Liver (tissue), 9 donors: Measurements from ENCODE around the gene POLR3C. TPM values are rescaled to one million over a fixed set of nuclear protein-coding genes. Genes with fewer than 3 reads are reported as not detected.

Source experiments
- DNase-seq: peaks from one replicate; pipeline ENCODE4 v3.0.0-alpha.2; 2017; ENCODE audit warnings: low spot score
- H3K27ac ChIP-seq, 2 donors: one replicate each; pipeline ENCODE4 v1.7.0; 2013; ENCODE audit warnings: inconsistent platforms in 2 of 2, low read length in 2 of 2, control low read depth in 1 of 2, low read depth in 1 of 2, mild to moderate bottlenecking in 1 of 2
- H3K27me3 ChIP-seq, 4 donors: one replicate each; pipeline versions ENCODE4 v1.6.1 to v1.7.0; 2013; ENCODE audit warnings: low read length in 3 of 4, inconsistent platforms in 1 of 4, mild to moderate bottlenecking in 1 of 4, moderate library complexity in 1 of 4; ENCODE audit not compliant: control insufficient read depth in 4 of 4, insufficient read depth in 4 of 4
- H3K36me3 ChIP-seq, 4 donors: one replicate each; pipeline versions ENCODE4 v1.6.1 to v1.7.0; 2013; ENCODE audit warnings: low read length in 3 of 4, mild to moderate bottlenecking in 3 of 4, low read depth in 1 of 4, moderate library complexity in 1 of 4; ENCODE audit not compliant: control insufficient read depth in 4 of 4, insufficient read depth in 3 of 4
- H3K4me1 ChIP-seq, 4 donors: one replicate each; pipeline versions ENCODE4 v1.6.1 to v1.7.0; 2013; ENCODE audit warnings: low read length in 3 of 4, mild to moderate bottlenecking in 3 of 4, moderate library complexity in 1 of 4; ENCODE audit not compliant: control insufficient read depth in 4 of 4, insufficient read depth in 4 of 4
- H3K4me3 ChIP-seq, 3 donors: one replicate each; pipeline versions ENCODE4 v1.6.1 to v1.7.0; 2013; ENCODE audit warnings: low read length in 3 of 3, control low read depth in 1 of 3, low read depth in 1 of 3, mild to moderate bottlenecking in 1 of 3
- H3K9ac ChIP-seq, 2 donors: one replicate each; pipeline ENCODE4 v1.7.0; 2013; ENCODE audit warnings: low read length in 2 of 2, mild to moderate bottlenecking in 2 of 2, moderate library complexity in 2 of 2, control low read depth in 1 of 2, low read depth in 1 of 2
- H3K9me3 ChIP-seq, 4 donors: one replicate each; pipeline versions ENCODE4 v1.6.1 to v1.7.0; 2013; ENCODE audit warnings: low read length in 3 of 4; ENCODE audit not compliant: control insufficient read depth in 4 of 4
- EGR1 ChIP-seq, 2 donors: IDR thresholded peaks; 2 replicates each; pipeline ENCODE4 v1.6.1; 2016 to 2018; ENCODE audit warnings: antibody characterized with exemption in 2 of 2, low read depth in 2 of 2
- FOXA1 ChIP-seq: IDR thresholded peaks from 2 replicates; pipeline ENCODE4 v1.6.1; 2016; ENCODE audit warnings: antibody characterized with exemption
- FOXA2 ChIP-seq: IDR thresholded peaks from 2 replicates; pipeline ENCODE4 v1.6.1; 2016; ENCODE audit warnings: antibody characterized with exemption
- GABPA ChIP-seq, 2 donors: IDR thresholded peaks in 1 of 2; conservative IDR thresholded peaks in 1 of 2; 2 replicates each; pipeline ENCODE4 v1.6.1; 2016; ENCODE audit warnings: antibody characterized with exemption in 2 of 2, mild to moderate bottlenecking in 1 of 2, moderate library complexity in 1 of 2
- HNF4A ChIP-seq, 2 donors: conservative IDR thresholded peaks; 2 replicates each; pipeline ENCODE4 v1.6.1; 2016; ENCODE audit warnings: antibody characterized with exemption in 2 of 2, mild to moderate bottlenecking in 2 of 2
- HNF4G ChIP-seq: IDR thresholded peaks from 2 replicates; pipeline ENCODE4 v1.6.1; 2016; ENCODE audit warnings: antibody characterized with exemption
- JUND ChIP-seq, 2 donors: IDR thresholded peaks; 2 replicates each; pipeline ENCODE4 v1.6.1; 2016; ENCODE audit warnings: antibody characterized with exemption in 2 of 2
- MAX ChIP-seq: IDR thresholded peaks from 2 replicates; pipeline ENCODE4 v1.6.1; 2016; ENCODE audit warnings: antibody characterized with exemption
- NR2F2 ChIP-seq: IDR thresholded peaks from 2 replicates; pipeline ENCODE4 v1.6.1; 2016; ENCODE audit warnings: antibody characterized with exemption
- RAD21 ChIP-seq, 2 donors: IDR thresholded peaks; 2 replicates each; pipeline ENCODE4 v1.6.1; 2016; ENCODE audit warnings: antibody characterized with exemption in 2 of 2, mild to moderate bottlenecking in 2 of 2
- RXRA ChIP-seq, 2 donors: IDR thresholded peaks; 2 replicates each; pipeline ENCODE4 v1.6.1; 2017 to 2018; ENCODE audit warnings: antibody characterized with exemption in 2 of 2, mild to moderate bottlenecking in 1 of 2
- SP1 ChIP-seq: IDR thresholded peaks from 2 replicates; pipeline ENCODE4 v1.6.1; 2018; ENCODE audit warnings: antibody characterized with exemption, mild to moderate bottlenecking
- TAF1 ChIP-seq: conservative IDR thresholded peaks from 2 replicates; pipeline ENCODE4 v1.6.1; 2016; ENCODE audit warnings: antibody characterized with exemption, mild to moderate bottlenecking
- YY1 ChIP-seq: IDR thresholded peaks from 2 replicates; pipeline ENCODE4 v1.6.1; 2016; ENCODE audit warnings: antibody characterized with exemption, mild to moderate bottlenecking
- WGBS: extraction: QIAGEN DNeasy Blood & Tissue Kit; methylation state at CpG from one replicate; pipeline ENCODE4 v1.1.7; 2013; 5-methylcytosine and 5-hydroxymethylcytosine counted together
- polyA plus RNA-seq, 2 donors: library from polyadenylated mRNA; stranded (reverse) in 1 of 2; unstranded in 1 of 2; fragments of 200-250 nt in 1 of 2; fragments of >200 nt in 1 of 2; fragmentation: Nextera tagmentation in 1 of 2; extraction: Ambion mirVana in 1 of 2; gene quantifications; one replicate each; pipeline versions ENCODE4 v1.2.1 to v1.2.3, GENCODE V29; 2013 to 2015
- total RNA-seq, 2 donors: library from RNA; depleted of rRNA; stranded (reverse); fragments of >200 nt; gene quantifications; one replicate each; pipeline ENCODE4 v1.2.3, GENCODE V29; 2014
- TF ChIP-seq, protein P1 (sequence below): fragments of 150-350 bp; IDR thresholded peaks from 2 replicates; pipeline ENCODE4 v1.5.1; 2017; ENCODE audit warnings: improper control_type of control experiment, low read depth, low read length; ENCODE audit not compliant: missing input control
- TF ChIP-seq, protein P2 (sequence below): IDR thresholded peaks from 2 replicates; pipeline ENCODE4 v1.6.1; 2016; ENCODE audit warnings: antibody characterized with exemption
- TF ChIP-seq, protein P3 (sequence below): IDR thresholded peaks from 2 replicates; pipeline ENCODE4 v1.6.1; 2016; ENCODE audit warnings: antibody characterized with exemption
- TF ChIP-seq, protein P4 (sequence below): IDR thresholded peaks from 2 replicates; pipeline ENCODE4 v1.6.1; 2016; ENCODE audit warnings: antibody characterized with exemption, mild to moderate bottlenecking
- donor health status: healthy.
- donor health status: healthy.
- donor health status: healthy.
- donor health status: healthy.
- donor health status: healthy.

POLR3C gene
- total and polyA plus RNA-seq, 4 donors, result 6.3 to 22.0 (median 10.6) TPM

GRCh38 chr1:145886390-145886789 is 62.4 kb downstream of the POLR3C start:
- H3K4me3 ChIP-seq, result peak overlapping the region in 2 of 3 donors; percentile 76 to 81
- DNase-seq, result no peak
- H3K27me3 ChIP-seq, result no peaks in the 10 kb centered on the region
- H3K36me3 ChIP-seq, result no peaks in the 10 kb centered on the region
- TF ChIP-seq, protein P1, sequence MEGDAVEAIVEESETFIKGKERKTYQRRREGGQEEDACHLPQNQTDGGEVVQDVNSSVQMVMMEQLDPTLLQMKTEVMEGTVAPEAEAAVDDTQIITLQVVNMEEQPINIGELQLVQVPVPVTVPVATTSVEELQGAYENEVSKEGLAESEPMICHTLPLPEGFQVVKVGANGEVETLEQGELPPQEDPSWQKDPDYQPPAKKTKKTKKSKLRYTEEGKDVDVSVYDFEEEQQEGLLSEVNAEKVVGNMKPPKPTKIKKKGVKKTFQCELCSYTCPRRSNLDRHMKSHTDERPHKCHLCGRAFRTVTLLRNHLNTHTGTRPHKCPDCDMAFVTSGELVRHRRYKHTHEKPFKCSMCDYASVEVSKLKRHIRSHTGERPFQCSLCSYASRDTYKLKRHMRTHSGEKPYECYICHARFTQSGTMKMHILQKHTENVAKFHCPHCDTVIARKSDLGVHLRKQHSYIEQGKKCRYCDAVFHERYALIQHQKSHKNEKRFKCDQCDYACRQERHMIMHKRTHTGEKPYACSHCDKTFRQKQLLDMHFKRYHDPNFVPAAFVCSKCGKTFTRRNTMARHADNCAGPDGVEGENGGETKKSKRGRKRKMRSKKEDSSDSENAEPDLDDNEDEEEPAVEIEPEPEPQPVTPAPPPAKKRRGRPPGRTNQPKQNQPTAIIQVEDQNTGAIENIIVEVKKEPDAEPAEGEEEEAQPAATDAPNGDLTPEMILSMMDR, result no peak
- TF ChIP-seq SP1 (no peak), EGR1 (IDR thresholded peaks at IDR 0.05; ENCODE audit: low read depth in 2 of 2) (no peak), YY1 (no peak), RXRA (IDR thresholded peaks at IDR 0.05) (no peak), MAX (no peak), FOXA2 (no peak), JUND (IDR thresholded peaks at IDR 0.05) (no peak), HNF4A (conservative IDR thresholded peaks at IDR 0.05) (no peak), FOXA1 (no peak), HNF4G (no peak), TAF1 (no peak), GABPA (IDR thresholded peaks at IDR 0.05 in 1 of 2, conservative IDR thresholded peaks at IDR 0.05 in 1 of 2) (no peak), RAD21 (IDR thresholded peaks at IDR 0.05) (no peak), NR2F2 (no peak)
- TF ChIP-seq, protein P2, sequence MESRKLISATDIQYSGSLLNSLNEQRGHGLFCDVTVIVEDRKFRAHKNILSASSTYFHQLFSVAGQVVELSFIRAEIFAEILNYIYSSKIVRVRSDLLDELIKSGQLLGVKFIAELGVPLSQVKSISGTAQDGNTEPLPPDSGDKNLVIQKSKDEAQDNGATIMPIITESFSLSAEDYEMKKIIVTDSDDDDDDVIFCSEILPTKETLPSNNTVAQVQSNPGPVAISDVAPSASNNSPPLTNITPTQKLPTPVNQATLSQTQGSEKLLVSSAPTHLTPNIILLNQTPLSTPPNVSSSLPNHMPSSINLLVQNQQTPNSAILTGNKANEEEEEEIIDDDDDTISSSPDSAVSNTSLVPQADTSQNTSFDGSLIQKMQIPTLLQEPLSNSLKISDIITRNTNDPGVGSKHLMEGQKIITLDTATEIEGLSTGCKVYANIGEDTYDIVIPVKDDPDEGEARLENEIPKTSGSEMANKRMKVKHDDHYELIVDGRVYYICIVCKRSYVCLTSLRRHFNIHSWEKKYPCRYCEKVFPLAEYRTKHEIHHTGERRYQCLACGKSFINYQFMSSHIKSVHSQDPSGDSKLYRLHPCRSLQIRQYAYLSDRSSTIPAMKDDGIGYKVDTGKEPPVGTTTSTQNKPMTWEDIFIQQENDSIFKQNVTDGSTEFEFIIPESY, result no peak
- TF ChIP-seq, protein P3, sequence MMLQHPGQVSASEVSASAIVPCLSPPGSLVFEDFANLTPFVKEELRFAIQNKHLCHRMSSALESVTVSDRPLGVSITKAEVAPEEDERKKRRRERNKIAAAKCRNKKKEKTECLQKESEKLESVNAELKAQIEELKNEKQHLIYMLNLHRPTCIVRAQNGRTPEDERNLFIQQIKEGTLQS, result no peak
- TF ChIP-seq, protein P4, sequence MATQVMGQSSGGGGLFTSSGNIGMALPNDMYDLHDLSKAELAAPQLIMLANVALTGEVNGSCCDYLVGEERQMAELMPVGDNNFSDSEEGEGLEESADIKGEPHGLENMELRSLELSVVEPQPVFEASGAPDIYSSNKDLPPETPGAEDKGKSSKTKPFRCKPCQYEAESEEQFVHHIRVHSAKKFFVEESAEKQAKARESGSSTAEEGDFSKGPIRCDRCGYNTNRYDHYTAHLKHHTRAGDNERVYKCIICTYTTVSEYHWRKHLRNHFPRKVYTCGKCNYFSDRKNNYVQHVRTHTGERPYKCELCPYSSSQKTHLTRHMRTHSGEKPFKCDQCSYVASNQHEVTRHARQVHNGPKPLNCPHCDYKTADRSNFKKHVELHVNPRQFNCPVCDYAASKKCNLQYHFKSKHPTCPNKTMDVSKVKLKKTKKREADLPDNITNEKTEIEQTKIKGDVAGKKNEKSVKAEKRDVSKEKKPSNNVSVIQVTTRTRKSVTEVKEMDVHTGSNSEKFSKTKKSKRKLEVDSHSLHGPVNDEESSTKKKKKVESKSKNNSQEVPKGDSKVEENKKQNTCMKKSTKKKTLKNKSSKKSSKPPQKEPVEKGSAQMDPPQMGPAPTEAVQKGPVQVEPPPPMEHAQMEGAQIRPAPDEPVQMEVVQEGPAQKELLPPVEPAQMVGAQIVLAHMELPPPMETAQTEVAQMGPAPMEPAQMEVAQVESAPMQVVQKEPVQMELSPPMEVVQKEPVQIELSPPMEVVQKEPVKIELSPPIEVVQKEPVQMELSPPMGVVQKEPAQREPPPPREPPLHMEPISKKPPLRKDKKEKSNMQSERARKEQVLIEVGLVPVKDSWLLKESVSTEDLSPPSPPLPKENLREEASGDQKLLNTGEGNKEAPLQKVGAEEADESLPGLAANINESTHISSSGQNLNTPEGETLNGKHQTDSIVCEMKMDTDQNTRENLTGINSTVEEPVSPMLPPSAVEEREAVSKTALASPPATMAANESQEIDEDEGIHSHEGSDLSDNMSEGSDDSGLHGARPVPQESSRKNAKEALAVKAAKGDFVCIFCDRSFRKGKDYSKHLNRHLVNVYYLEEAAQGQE, result no peak
- 55% methylated on average over 11 of the region's 11 CpGs for WGBS
- H3K27ac ChIP-seq, result no peak overlapping the region
- no peak overlapping the region for H3K9ac ChIP-seq
- no peaks in the 10 kb centered on the region for H3K9me3 ChIP-seq
- peaks cover 0 to 13% (median 8%) of the 10 kb centered on the region in 4 donors for H3K4me1 ChIP-seq
